HepG2 (cell line): Measurements from ENCODE around the gene TBC1D16. TPM values are rescaled to one million over a fixed set of nuclear protein-coding genes. Genes with fewer than 3 reads are reported as not detected.

Experiments
- CCAR2 ChIP-seq: fragments of 200-400 bp; formaldehyde crosslinking; optimal IDR thresholded peaks from 2 replicates; pipeline ENCODE3; 2018; ENCODE audit warnings: low read depth, mild to moderate bottlenecking, low read length, moderate library complexity
- EZH2 ChIP-seq: conservative IDR thresholded peaks from 2 replicates; pipeline ENCODE4 v1.6.1; 2012; ENCODE audit warnings: mild to moderate bottlenecking, low read depth, low read length, moderate library complexity
- GFI1 ChIP-seq: sonication (generic); formaldehyde crosslinking; IDR thresholded peaks from 2 replicates; pipeline ENCODE4 v1.5.0; 2020; ENCODE audit warnings: missing genetic modification reagents, mild to moderate bottlenecking, borderline replicate concordance
- JDP2 ChIP-seq: sonication (generic); formaldehyde crosslinking; IDR thresholded peaks from 2 replicates; pipeline ENCODE4 v1.8.1; 2022; ENCODE audit warnings: missing genetic modification reagents, borderline replicate concordance
- LCORL ChIP-seq, 2 experiments: fragments of 450-650 bp in 1 of 2; sonication (generic) in 1 of 2; formaldehyde crosslinking in 1 of 2; IDR thresholded peaks; 2 replicates each; pipeline versions ENCODE4 v1.5.0 to v1.6.1; 2017 to 2020; ENCODE audit warnings: antibody characterized with exemption in 1 of 2, missing genetic modification reagents in 1 of 2
- MZF1 ChIP-seq: sonication (generic); formaldehyde crosslinking; IDR thresholded peaks from 2 replicates; pipeline ENCODE4 v1.8.1; 2023; ENCODE audit warnings: mild to moderate bottlenecking, missing genetic modification reagents, borderline replicate concordance
- ONECUT2 ChIP-seq: sonication (generic); formaldehyde crosslinking; IDR thresholded peaks from 2 replicates; pipeline ENCODE4 v1.4.0; 2020; ENCODE audit warnings: missing genetic modification reagents
- TRIM22 ChIP-seq: fragments of 450-650 bp; IDR thresholded peaks from 2 replicates; pipeline ENCODE4 v1.6.1; 2017
- YEATS2 ChIP-seq: sonication (generic); formaldehyde crosslinking; IDR thresholded peaks from 2 replicates; pipeline ENCODE4 v1.4.0; 2020; ENCODE audit warnings: missing genetic modification reagents, borderline replicate concordance
- ZFP36 ChIP-seq: fragments of 150-350 bp; IDR thresholded peaks from 2 replicates; pipeline ENCODE4 v1.6.1; 2018; ENCODE audit warnings: borderline replicate concordance, low read length, low read depth; ENCODE audit not compliant: partially characterized antibody
- ZNF383 ChIP-seq: sonication (generic); formaldehyde crosslinking; IDR thresholded peaks from 2 replicates; pipeline ENCODE4 v1.4.0; 2020; ENCODE audit warnings: missing genetic modification reagents, mild to moderate bottlenecking, borderline replicate concordance
- ZNF569 ChIP-seq: sonication (generic); formaldehyde crosslinking; IDR thresholded peaks from 2 replicates; pipeline ENCODE4 v1.5.0; 2020; ENCODE audit warnings: mild to moderate bottlenecking, missing genetic modification reagents, moderate library complexity, borderline replicate concordance
- polyA plus RNA-seq, 8 experiments: library from polyadenylated mRNA; depleted of rRNA in 3 of 8; stranded (reverse) in 7 of 8; unstranded in 1 of 8; fragments of >200 nt; fragmentation: Illumina TruSeq in 4 of 8; extraction: Trizol in 4 of 8; gene quantifications; 2 replicates each; pipeline versions ENCODE4 v1.2.1 to v1.2.3, GENCODE V29; 2011 to 2016; ENCODE audit warnings: low read depth in 4 of 8, missing spikeins in 1 of 8, mixed read lengths in 1 of 8; ENCODE audit not compliant: insufficient read depth in 1 of 8
- total RNA-seq, 5 experiments: library from RNA; depleted of rRNA; stranded (reverse); fragments of >200 nt; fragmentation: Illumina TruSeq; extraction: Trizol; gene quantifications; 2 replicates each; pipeline ENCODE4 v1.2.3, GENCODE V29; 2016; ENCODE audit warnings: low read depth in 1 of 5
- TF ChIP-seq, protein P1 (sequence below): sonication (generic); formaldehyde crosslinking; IDR thresholded peaks from 2 replicates; pipeline ENCODE4 v1.4.0; 2020; ENCODE audit warnings: missing genetic modification reagents
- TF ChIP-seq, protein P2 (sequence below): sonication (generic); formaldehyde crosslinking; IDR thresholded peaks from 2 replicates; pipeline ENCODE4 v1.4.0; 2020; ENCODE audit warnings: missing genetic modification reagents
- TF ChIP-seq, protein P3 (sequence below): sonication (generic); formaldehyde crosslinking; IDR thresholded peaks from 2 replicates; pipeline ENCODE4 v1.8.0; 2022; ENCODE audit warnings: missing genetic modification reagents, mild to moderate bottlenecking, inconsistent platforms, borderline replicate concordance

Gene TBC1D16
- total and polyA plus RNA-seq, 2 of the 13 experiments (the other 11 are each of a cell fraction or from before 2014, with no cell fraction given): 14.9 to 24.9 TPM

GRCh38 chr17:79988185-79988971, 47.3 kb downstream of the TBC1D16 start (continued):
- TF ChIP-seq, protein P1, sequence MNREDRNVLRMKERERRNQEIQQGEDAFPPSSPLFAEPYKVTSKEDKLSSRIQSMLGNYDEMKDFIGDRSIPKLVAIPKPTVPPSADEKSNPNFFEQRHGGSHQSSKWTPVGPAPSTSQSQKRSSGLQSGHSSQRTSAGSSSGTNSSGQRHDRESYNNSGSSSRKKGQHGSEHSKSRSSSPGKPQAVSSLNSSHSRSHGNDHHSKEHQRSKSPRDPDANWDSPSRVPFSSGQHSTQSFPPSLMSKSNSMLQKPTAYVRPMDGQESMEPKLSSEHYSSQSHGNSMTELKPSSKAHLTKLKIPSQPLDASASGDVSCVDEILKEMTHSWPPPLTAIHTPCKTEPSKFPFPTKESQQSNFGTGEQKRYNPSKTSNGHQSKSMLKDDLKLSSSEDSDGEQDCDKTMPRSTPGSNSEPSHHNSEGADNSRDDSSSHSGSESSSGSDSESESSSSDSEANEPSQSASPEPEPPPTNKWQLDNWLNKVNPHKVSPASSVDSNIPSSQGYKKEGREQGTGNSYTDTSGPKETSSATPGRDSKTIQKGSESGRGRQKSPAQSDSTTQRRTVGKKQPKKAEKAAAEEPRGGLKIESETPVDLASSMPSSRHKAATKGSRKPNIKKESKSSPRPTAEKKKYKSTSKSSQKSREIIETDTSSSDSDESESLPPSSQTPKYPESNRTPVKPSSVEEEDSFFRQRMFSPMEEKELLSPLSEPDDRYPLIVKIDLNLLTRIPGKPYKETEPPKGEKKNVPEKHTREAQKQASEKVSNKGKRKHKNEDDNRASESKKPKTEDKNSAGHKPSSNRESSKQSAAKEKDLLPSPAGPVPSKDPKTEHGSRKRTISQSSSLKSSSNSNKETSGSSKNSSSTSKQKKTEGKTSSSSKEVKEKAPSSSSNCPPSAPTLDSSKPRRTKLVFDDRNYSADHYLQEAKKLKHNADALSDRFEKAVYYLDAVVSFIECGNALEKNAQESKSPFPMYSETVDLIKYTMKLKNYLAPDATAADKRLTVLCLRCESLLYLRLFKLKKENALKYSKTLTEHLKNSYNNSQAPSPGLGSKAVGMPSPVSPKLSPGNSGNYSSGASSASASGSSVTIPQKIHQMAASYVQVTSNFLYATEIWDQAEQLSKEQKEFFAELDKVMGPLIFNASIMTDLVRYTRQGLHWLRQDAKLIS (CRISPR knock-in tag): no peak
- no peak for TF ChIP-seq EZH2
- no peak for TF ChIP-seq MZF1 (CRISPR knock-in tag)
- peak; percentile 28; the same call in 1 of the 2 replicates for TF ChIP-seq ZNF569
- no peak; the same call in 1 of the 2 replicates for TF ChIP-seq JDP2 (CRISPR knock-in tag)
- TF ChIP-seq, protein P2, sequence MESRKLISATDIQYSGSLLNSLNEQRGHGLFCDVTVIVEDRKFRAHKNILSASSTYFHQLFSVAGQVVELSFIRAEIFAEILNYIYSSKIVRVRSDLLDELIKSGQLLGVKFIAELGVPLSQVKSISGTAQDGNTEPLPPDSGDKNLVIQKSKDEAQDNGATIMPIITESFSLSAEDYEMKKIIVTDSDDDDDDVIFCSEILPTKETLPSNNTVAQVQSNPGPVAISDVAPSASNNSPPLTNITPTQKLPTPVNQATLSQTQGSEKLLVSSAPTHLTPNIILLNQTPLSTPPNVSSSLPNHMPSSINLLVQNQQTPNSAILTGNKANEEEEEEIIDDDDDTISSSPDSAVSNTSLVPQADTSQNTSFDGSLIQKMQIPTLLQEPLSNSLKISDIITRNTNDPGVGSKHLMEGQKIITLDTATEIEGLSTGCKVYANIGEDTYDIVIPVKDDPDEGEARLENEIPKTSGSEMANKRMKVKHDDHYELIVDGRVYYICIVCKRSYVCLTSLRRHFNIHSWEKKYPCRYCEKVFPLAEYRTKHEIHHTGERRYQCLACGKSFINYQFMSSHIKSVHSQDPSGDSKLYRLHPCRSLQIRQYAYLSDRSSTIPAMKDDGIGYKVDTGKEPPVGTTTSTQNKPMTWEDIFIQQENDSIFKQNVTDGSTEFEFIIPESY (CRISPR knock-in tag): peak; percentile 83
- no peak for TF ChIP-seq CCAR2
- TF ChIP-seq, protein P3, sequence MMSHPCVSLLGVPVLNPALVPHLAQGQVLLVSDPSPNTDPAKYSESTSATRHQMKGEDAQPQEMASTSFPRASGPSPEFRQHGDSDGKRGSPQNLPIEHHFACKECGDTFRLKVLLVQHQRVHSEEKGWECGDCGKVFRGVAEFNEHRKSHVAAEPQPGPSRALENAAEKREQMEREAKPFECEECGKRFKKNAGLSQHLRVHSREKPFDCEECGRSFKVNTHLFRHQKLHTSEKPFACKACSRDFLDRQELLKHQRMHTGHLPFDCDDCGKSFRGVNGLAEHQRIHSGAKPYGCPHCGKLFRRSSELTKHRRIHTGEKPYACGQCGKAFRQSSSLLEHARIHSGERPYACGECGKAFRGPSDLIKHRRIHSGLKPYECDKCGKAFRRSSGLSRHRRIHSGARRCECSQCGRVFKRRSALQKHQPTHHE (CRISPR knock-in tag): peak; percentile 90; the same call in 1 of the 2 replicates
- TF ChIP-seq GFI1 (CRISPR knock-in tag): peak; percentile 47; the same call in 1 of the 2 replicates
- peak; percentile 82 for TF ChIP-seq LCORL (IDR thresholded peaks at IDR 0.05)
- TF ChIP-seq LCORL (CRISPR knock-in tag; IDR thresholded peaks at IDR 0.05): peak; percentile 100
- no peak; the same call in 1 of the 2 replicates for TF ChIP-seq ZNF383
- TF ChIP-seq TRIM22: no peak
- TF ChIP-seq YEATS2 (CRISPR knock-in tag): no peak
- no peak for TF ChIP-seq ZFP36
- 0 out of 2 replicates have a peak, but pooled peaks have one; percentile 35 for TF ChIP-seq ONECUT2 (CRISPR knock-in tag)
